Activated CD4-positive, CD25-positive, alpha-beta regulatory T cell treated with anti-CD3 and anti-CD28 coated beads, Interleukin-2, amount 50 U/mL, for 16 hours (primary cell): Measurements from ENCODE around the gene PRICKLE4.

Experiments
- DNase-seq: peaks from one replicate; pipeline ENCODE4 v3.0.0-alpha.2; 2020; ENCODE audit warnings: low read depth, low spot score

Gene PRICKLE4

GRCh38 chr6:41780551-41781365 is at the start of gene PRICKLE4:
Gene PRICKLE4 (plus strand): TSS chr6:41780782. CDS start chr6:41783474, 2,692 bp downstream.
- no peak for DNase-seq

DNA sequence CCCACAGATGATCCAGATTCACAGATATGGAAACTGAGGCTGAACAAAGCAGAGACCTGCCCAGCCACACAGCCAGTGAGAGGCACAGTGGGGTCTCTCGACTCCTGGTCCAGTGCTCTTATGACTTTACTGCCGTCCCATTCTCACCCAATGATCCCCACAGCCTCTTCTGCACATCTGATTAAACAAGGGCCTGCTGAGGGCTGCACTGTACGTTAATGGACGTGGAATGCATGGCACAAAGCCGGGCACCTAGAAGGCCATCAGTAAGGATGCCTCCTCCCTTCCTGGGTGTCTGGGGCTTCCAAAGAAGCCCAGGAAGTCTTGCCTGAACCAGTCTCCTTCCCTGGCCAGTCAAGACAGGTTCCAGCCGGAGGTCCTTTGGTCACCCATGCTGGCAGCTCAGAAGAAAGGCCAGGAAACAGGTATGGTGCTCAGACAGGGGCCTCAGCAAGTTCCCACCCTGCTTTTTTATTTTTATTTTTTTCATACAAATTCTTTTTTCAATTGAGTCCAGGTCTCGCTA is 49.0 kb upstream of the PRICKLE4 start:
- DNase-seq, result no peak

GRCh38 chr6:41732149-41732548 is 48.4 kb upstream of the PRICKLE4 start:
- no peak for DNase-seq

DNA sequence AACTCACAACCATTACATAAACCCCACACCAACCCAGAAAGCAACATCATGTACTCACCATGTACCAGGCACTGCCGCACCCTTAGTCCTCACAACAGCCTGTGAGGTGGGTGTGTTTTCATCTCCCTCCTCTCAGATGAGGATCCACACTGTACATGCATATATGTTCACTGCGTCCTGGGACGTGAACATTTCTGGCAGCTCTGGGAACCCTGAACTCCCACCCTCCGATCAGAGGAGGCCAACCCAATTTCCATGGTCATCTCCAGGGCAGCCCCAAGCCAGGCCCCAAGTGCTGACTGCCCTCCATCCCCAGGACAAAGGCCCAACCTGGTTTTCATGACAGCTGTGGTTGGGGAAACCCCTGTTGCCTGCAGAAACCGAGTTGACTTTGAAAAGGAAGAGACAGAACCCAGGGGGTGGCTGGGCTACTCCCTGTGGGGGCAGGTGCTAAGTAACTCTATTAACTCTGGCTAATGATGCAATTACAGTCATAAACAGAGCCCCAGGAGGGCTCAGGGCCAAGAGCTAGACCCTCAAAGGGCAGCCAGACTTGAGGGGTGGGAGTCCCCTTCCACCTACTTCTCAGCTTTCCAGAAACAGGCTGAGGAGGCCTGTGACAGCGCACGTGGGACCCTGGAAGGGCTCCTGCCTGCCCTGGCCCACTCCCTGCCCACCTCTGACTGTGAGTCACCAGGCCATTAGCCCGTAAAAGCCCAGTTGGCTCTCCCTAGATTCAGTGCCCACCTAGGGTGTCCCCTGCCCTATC is 47.8 kb upstream of the PRICKLE4 start:
- DNase-seq, result no peak

DNA sequence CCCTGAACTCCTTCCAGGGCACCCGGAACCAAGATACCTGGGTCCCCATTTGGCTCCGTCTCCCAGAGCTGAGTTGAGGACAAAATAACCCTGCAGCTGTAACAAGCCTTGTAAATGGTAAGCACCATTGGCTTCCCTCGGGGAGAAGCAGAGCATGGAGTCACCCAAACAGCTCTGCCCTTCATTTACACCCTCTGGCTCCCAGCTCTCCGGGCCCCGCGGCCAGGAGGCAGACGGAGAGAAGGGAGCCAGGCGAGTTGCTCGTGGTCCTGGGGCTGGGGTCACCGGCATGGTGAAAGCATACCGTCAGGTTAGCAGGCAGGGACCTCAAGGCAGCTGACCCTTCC is 47.2 kb upstream of the PRICKLE4 start:
- DNase-seq, result no peak

DNA sequence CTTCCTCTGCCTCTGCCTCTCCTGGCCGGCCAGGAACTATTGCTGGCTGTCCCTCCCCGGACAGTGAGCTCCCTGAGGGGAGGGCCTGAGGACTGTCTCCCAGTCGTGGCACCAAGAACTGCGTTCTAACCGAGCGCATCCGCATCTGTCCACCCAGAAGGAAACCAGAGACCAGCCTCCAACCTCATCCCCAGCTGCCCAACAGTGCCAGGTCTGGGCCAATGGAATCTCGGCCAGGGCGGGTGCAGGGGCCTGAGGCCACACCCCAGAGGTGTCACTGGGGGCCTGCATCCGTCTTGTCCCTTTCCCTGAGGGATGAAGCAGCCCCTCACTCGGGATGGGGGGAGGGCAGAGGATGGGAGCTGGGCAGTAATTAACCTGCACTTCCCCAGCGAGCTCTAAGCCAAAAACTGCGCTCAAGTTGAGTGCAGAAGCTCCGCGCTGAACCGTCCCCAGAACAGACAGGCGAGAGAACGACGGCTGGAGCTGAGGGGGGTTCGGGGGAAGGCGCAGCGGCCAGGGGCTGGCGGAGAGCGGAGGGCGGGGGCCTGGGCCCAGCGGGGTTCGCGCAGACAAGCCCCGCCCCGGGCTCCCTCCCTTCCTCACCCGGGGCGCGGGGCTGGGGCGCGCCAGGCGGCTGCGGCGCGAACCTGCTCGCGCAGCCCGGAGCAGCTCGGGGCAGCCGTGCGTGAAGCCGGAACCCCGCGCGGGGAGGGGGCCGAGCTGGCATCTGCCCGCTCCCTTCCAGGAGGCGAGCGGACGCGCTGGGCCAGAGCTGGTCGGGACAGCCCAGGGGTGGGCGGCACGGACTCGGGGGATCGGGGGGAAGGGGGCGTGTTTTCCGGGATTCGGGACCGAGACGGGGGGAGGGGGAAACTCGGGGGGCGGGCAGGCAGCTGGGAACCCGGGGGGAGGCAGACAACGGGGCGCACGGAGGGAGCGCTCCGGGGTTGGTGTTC is 46.6 kb upstream of the PRICKLE4 start:
- DNase-seq, result peak; percentile 28

GRCh38 chr6:41734666-41735426 is 45.7 kb upstream of the PRICKLE4 start:
- peak; percentile 40 for DNase-seq

- DNase-seq, result peak; percentile 88
Observed at GRCh38 chr6:41735427-41736185, 45.0 kb upstream of the PRICKLE4 start, which contains the start of gene TFEB. Gene TFEB (minus strand): TSS chr6:41735608. CDS start chr6:41691213, 44,395 bp downstream.

- no peak for DNase-seq
Observed at GRCh38 chr6:41736186-41736733, 44.3 kb upstream of the PRICKLE4 start.

DNA sequence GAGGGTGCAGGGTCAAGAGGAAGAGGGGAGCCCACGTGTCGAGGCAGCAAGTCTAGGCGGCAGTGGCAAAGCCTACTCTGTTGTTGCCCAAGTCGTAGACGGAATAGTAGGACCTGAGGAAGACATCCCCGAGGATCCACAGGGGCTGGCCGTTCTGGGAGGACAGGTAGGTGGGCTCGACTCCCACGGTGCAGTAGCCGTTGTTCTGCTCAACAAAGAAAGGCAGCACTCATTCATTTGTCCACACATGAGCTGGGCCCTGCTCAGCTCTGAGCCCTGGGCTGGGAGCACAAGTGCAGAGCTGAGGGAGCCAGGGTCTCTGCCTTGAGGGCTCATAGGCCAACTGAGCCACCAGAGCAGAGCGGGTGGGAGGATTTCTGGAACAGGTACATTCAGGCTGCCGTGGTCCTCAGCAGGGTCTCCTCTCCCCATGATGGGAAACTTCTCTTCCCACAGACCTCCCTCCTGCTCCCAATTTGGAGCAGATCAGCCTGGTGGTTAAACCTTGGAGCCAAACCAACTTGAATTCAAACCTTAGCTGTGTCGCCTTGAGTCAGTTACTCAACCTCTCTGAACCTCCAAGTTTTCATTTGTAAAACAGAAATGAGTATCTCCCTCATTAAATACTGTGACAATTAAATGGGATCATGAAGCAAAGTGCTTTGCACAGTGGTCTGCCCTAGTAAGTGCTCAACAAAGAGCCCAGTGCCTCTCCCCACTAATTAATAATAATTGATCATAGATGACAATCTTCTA is 43.6 kb upstream of the PRICKLE4 start:
- DNase-seq, result no peak

DNA sequence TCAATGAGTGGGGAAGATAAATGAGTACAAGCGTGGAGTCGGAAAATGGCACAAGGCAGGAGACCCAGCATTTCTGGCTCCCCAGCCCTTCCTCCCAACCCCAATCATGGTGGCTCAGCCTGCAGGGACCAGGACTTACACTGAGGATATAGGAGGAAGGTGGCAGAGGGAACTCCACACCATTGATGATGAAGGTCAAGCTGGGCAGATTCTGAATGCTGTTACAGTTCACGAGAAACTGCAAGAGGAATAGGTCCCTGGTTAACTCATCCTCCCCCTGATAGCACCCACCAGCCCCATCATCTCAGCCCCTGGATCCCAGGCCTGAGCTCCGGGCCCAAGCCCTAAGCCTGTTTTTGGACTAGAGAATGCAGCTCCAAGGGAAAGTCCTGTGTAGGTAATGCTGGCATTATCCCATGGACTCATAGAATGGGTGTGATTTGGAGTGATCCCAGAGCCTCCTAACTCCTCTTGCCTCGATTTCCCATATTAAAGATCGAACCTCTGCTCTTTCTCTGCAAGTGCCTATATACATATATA is 42.9 kb upstream of the PRICKLE4 start:
- DNase-seq, result no peak

- DNase-seq, result no peak
Observed at GRCh38 chr6:41739041-41739440, 41.5 kb upstream of the PRICKLE4 start.

- no peak for DNase-seq
Observed at GRCh38 chr6:41740366-41741162, 40.0 kb upstream of the PRICKLE4 start.

DNA sequence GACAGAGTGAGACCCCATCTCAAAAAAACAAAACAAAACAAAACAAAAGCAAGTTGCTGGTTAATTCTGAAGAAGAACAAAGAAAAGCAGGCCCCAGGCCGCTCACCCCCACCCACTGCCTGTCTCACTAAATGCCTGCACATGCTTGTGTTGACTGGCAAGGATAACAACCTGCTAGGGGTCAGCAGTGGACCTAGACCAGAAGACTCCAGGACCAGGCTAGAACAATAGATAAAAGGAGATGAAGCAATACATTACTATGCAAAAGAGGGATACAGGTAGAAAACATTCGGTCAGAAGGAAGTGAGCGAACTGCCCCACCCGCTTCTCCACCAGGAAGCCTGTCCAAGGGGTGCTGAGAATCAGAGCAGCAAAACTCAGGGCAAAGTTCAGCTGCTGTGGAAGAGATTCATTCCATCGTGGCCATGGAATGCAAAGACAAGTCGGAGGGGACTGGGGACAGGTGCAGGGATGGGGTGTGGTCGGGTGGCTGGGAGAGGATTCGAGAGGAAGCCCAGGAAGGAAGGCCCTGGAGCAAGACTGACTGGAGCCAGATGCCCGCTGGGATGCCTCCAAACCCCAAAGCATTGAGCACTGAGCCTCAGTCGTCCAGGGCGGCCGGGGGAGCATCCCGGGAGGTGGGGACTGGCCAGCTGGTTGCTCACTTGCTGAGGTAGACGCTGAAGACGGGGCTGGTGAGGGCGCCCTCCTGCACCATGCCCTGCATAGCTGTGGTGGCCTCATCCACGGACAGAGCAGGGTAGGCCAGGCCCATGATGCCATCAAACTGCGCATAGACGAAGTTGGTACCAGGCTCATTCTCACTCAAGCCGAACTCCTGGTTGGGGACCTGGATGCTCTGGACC is 38.7 kb upstream of the PRICKLE4 start:
- DNase-seq, result no peak

GRCh38 chr6:41743406-41744235 is 37.0 kb upstream of the PRICKLE4 start:
- DNase-seq, result no peak

GRCh38 chr6:41744236-41744787 is 36.3 kb upstream of the PRICKLE4 start:
- no peak for DNase-seq
